ENCODE results near the gene OMA1.

Gene OMA1

GRCh38 chr1:58431901-58432620 lies 114.5 kb downstream of the OMA1 start:
- DNase-seq (ENCODE audit: low read depth): no peak

Measured in T-helper 22 cell (primary cell).